H9 (cell line): ENCODE measurements around the gene AMY2B. TPM values are rescaled to one million over a fixed set of nuclear protein-coding genes. Genes with fewer than 3 reads are reported as not detected.

Source experiments
- DNase-seq: peaks from one replicate; pipeline ENCODE4 v3.0.0-alpha.2; 2017
- H2AFZ ChIP-seq: one replicate; pipeline ENCODE4 v1.6.1; 2013; ENCODE audit warnings: mild to moderate bottlenecking, low read length, control low read depth, moderate library complexity
- H2AK5ac ChIP-seq: 2 replicates; pipeline ENCODE4 v1.6.1; 2013; ENCODE audit warnings: low read length, control low read depth, mixed read lengths; ENCODE audit not compliant: insufficient read length
- H2BK120ac ChIP-seq: one replicate; pipeline ENCODE4 v1.6.1; 2013; ENCODE audit warnings: low read depth, mild to moderate bottlenecking, low read length, control low read depth, inconsistent platforms; ENCODE audit not compliant: poor library complexity, severe bottlenecking
- H2BK12ac ChIP-seq: 2 replicates; pipeline ENCODE4 v1.6.1; 2013; ENCODE audit warnings: low read length, control low read depth, mixed read lengths, low read depth; ENCODE audit not compliant: insufficient read length
- H2BK15ac ChIP-seq: 2 replicates; pipeline ENCODE4 v1.6.1; 2013; ENCODE audit warnings: low read depth, low read length, control low read depth
- H2BK20ac ChIP-seq: one replicate; pipeline ENCODE4 v1.6.1; 2013; ENCODE audit warnings: low read depth, mild to moderate bottlenecking, low read length, control low read depth, inconsistent platforms; ENCODE audit not compliant: poor library complexity, severe bottlenecking
- H2BK5ac ChIP-seq: 2 replicates; pipeline ENCODE4 v1.6.1; 2013; ENCODE audit warnings: low read length, control low read depth, mixed read lengths; ENCODE audit not compliant: insufficient read length
- H3K14ac ChIP-seq: 2 replicates; pipeline ENCODE4 v1.6.1; 2013; ENCODE audit warnings: low read length, control low read depth; ENCODE audit not compliant: insufficient read depth
- H3K18ac ChIP-seq: 2 replicates; pipeline ENCODE4 v1.6.1; 2013; ENCODE audit warnings: low read depth, mild to moderate bottlenecking, mixed read lengths, low read length, control low read depth; ENCODE audit not compliant: insufficient read length
- H3K23ac ChIP-seq: 2 replicates; pipeline ENCODE4 v1.6.1; 2013; ENCODE audit warnings: low read length, control low read depth, mixed read lengths, low read depth; ENCODE audit not compliant: insufficient read length
- H3K23me2 ChIP-seq: 2 replicates; pipeline ENCODE4 v1.6.1; 2013; ENCODE audit warnings: low read depth, mild to moderate bottlenecking, mixed read lengths, low read length, control low read depth; ENCODE audit not compliant: insufficient read length, poor library complexity, severe bottlenecking
- H3K27ac ChIP-seq: 2 replicates; pipeline ENCODE4 v1.5.1; 2013; ENCODE audit warnings: low read length, control low read depth, mixed read lengths, low read depth; ENCODE audit not compliant: insufficient read length
- H3K27me3 ChIP-seq: 2 replicates; pipeline ENCODE4 v1.6.1; 2013; ENCODE audit warnings: low read length, control low read depth, inconsistent platforms; ENCODE audit not compliant: insufficient read depth
- H3K4ac ChIP-seq: 2 replicates; pipeline ENCODE4 v1.6.1; 2013; ENCODE audit warnings: low read depth, mild to moderate bottlenecking, control low read depth, inconsistent platforms, low read length, moderate library complexity
- H3K4me1 ChIP-seq: 2 replicates; pipeline ENCODE4 v1.6.1; 2013; ENCODE audit warnings: low read length, control low read depth, inconsistent platforms; ENCODE audit not compliant: insufficient read depth
- H3K4me2 ChIP-seq: 2 replicates; pipeline ENCODE4 v1.6.1; 2013; ENCODE audit warnings: low read length, control low read depth, mixed read lengths; ENCODE audit not compliant: insufficient read length, insufficient read depth
- H3K56ac ChIP-seq: 2 replicates; pipeline ENCODE4 v1.6.1; 2013; ENCODE audit warnings: low read depth, mild to moderate bottlenecking, mixed read lengths, low read length, control low read depth; ENCODE audit not compliant: insufficient read length
- H3K79me1 ChIP-seq: 2 replicates; pipeline ENCODE4 v1.6.1; 2013; ENCODE audit warnings: low read depth, mild to moderate bottlenecking, moderate library complexity, low read length, control low read depth, inconsistent platforms; ENCODE audit not compliant: insufficient read depth, poor library complexity, severe bottlenecking
- H3K79me2 ChIP-seq: 2 replicates; pipeline ENCODE4 v1.6.1; 2013; ENCODE audit warnings: low read length, control low read depth, inconsistent platforms; ENCODE audit not compliant: insufficient read depth
- H3K9ac ChIP-seq: 2 replicates; pipeline ENCODE4 v1.6.1; 2013; ENCODE audit warnings: low read length, control low read depth, mixed read lengths; ENCODE audit not compliant: insufficient read length; ENCODE audit errors: extremely low read depth
- H3K9me3 ChIP-seq: one replicate; pipeline ENCODE4 v1.6.1; 2013; ENCODE audit warnings: low read depth, low read length, inconsistent platforms; ENCODE audit not compliant: control insufficient read depth
- H3T11ph ChIP-seq: one replicate; pipeline ENCODE4 v1.6.1; 2013; ENCODE audit warnings: mild to moderate bottlenecking, low read length, control low read depth, inconsistent platforms
- H4K20me1 ChIP-seq: one replicate; pipeline ENCODE4 v1.6.1; 2013; ENCODE audit not compliant: control insufficient read depth, insufficient read length, insufficient read depth
- H4K5ac ChIP-seq: 2 replicates; pipeline ENCODE4 v1.6.1; 2013; ENCODE audit warnings: low read depth, mild to moderate bottlenecking, mixed read lengths, low read length, control low read depth; ENCODE audit not compliant: insufficient read length
- H4K8ac ChIP-seq: replicated peaks from 2 replicates; pipeline ENCODE4 v1.6.1; 2013; ENCODE audit warnings: low read length, control low read depth, mixed read lengths, low read depth; ENCODE audit not compliant: insufficient read length
- H4K91ac ChIP-seq: 2 replicates; pipeline ENCODE4 v1.6.1; 2013; ENCODE audit warnings: low read depth, mild to moderate bottlenecking, moderate library complexity, mixed read lengths, low read length, control low read depth; ENCODE audit not compliant: insufficient read length
- H3K27ac Mint-ChIP-seq, 3 experiments: 2 replicates in 2 of 3; 3 replicates in 1 of 3; pipeline ENCODE4 v1.8.0; 2020 to 2021; ENCODE audit warnings: mixed read lengths in 3 of 3, mild to moderate bottlenecking in 1 of 3, moderate library complexity in 1 of 3
- H3K27me3 Mint-ChIP-seq: 2 replicates; pipeline ENCODE4 v1.8.0; 2021; ENCODE audit warnings: low read depth, mild to moderate bottlenecking, moderate library complexity, mixed read lengths
- H3K36me3 Mint-ChIP-seq, 3 experiments: 2 replicates in 2 of 3; 3 replicates in 1 of 3; pipeline ENCODE4 v1.8.0; 2020 to 2021; ENCODE audit warnings: low read depth in 3 of 3, mixed read lengths in 3 of 3; ENCODE audit not compliant: insufficient read depth in 1 of 3
- H3K4me1 Mint-ChIP-seq, 2 experiments: 2 replicates each; pipeline ENCODE4 v1.8.0; 2020; ENCODE audit warnings: mixed read lengths in 2 of 2
- H3K4me3 Mint-ChIP-seq, 2 experiments: 2 replicates in 1 of 2; 3 replicates in 1 of 2; pipeline ENCODE4 v1.8.0; 2020 to 2021; ENCODE audit warnings: mild to moderate bottlenecking in 2 of 2, mixed read lengths in 2 of 2, moderate library complexity in 1 of 2
- H3K9me3 Mint-ChIP-seq, 2 experiments: 2 replicates in 1 of 2; 3 replicates in 1 of 2; pipeline ENCODE4 v1.8.0; 2020; ENCODE audit warnings: mild to moderate bottlenecking in 2 of 2, mixed read lengths in 2 of 2, moderate library complexity in 1 of 2
- CTCF ChIP-seq: fragments of 200-600 bp; sonication (generic); conservative IDR thresholded peaks from 3 replicates; pipeline ENCODE4 v1.8.0; 2021; ENCODE audit warnings: antibody characterized with exemption, mild to moderate bottlenecking
- WGBS: extraction: QIAGEN DNeasy Blood & Tissue Kit; methylation state at CpG from one replicate; pipeline ENCODE4 v1.1.7; 2013; ENCODE audit warnings: missing lambda C conversion rate, low lambda C conversion rate, mixed read lengths; ENCODE audit not compliant: insufficient read length; ENCODE audit errors: extremely low coverage; 5-methylcytosine and 5-hydroxymethylcytosine counted together
- total RNA-seq: library from RNA; stranded (reverse); gene quantifications from 2 replicates; pipeline ENCODE4 v1.2.1, GENCODE V29; 2021

AMY2B gene
- total RNA-seq, 1 experiment from 2014 or later, result 0.90 TPM

GRCh38 chr1:103561643-103562395 is 9.6 kb upstream of the AMY2B start:
- Histone ChIP-seq H3K14ac (no peak overlapping the region), H4K20me1 (no peaks in the 10 kb centered on the region), H3K56ac (no peak overlapping the region), H4K8ac (no peak overlapping the region), H3T11ph (no peak overlapping the region), H3K4me2 (no peak overlapping the region), H3K23ac (no peak overlapping the region), H3K18ac (no peak overlapping the region), H3K9me3 (no peaks in the 10 kb centered on the region), H3K4me1 (no peaks in the 10 kb centered on the region), H3K23me2 (no peaks in the 10 kb centered on the region), H2BK20ac (no peak overlapping the region), H3K4ac (no peak overlapping the region), H4K91ac (no peak overlapping the region), H3K27me3 (no peaks in the 10 kb centered on the region), H2BK120ac (no peak overlapping the region), H2AFZ (no peak overlapping the region), H2BK5ac (no peak overlapping the region), H3K9ac (no peak overlapping the region), H2BK12ac (no peak overlapping the region), H2BK15ac (no peak overlapping the region), H3K79me1 (no peaks in the 10 kb centered on the region), H3K27ac (no peak overlapping the region), H4K5ac (no peak overlapping the region), H2AK5ac (no peak overlapping the region), H3K79me2 (no peaks in the 10 kb centered on the region)
- Mint-ChIP-seq H3K27ac (peak overlapping the region in 1 of 3 experiments; percentile 62; a peak in 1 of 7 replicates), H3K9me3 (no peaks in the 10 kb centered on the region), H3K4me1 (no peaks in the 10 kb centered on the region), H3K36me3 (no peaks in the 10 kb centered on the region), H3K27me3 (no peaks in the 10 kb centered on the region; the same call in 1 of the 2 replicates), H3K4me3 (no peak overlapping the region)
- 100% methylated on average over 2 of the region's 2 CpGs for WGBS
- DNase-seq, result no peak
- TF ChIP-seq CTCF, result no peak
